ENCODE measurements around the gene MAST3. TPM values are rescaled to one million over a fixed set of nuclear protein-coding genes. Genes with fewer than 3 reads are reported as not detected.

Gene MAST3
- total RNA-seq, 1 donor from 2014 or later: 48.6 TPM

- intact Hi-C loops (cut with micrococcal nuclease): no loop called here
- no peak for TF ChIP-seq CTCF (IDR thresholded peaks at IDR 0.05)
- Mint-ChIP-seq H3K9me3 (no peaks in the 10 kb centered on the region), H3K4me3 (no peak overlapping the region), H3K27ac (no peak overlapping the region), H3K36me3 (ENCODE audit: low read depth) (peaks cover 81% of the 10 kb centered on the region), H3K4me1 (no peaks in the 10 kb centered on the region), H3K27me3 (no peaks in the 10 kb centered on the region)
- CTCF ChIA-PET: no interaction called here
- POLR2A ChIA-PET: interaction anchor here (0.6 to 1.1 kb wide), 2 partner anchors 22 to 25 kb away, joined by 3 read pairs; no protein-coding TSS in a partner anchor
- DNase-seq (no peak), ATAC-seq (ENCODE audit: low read depth) (no peak)
Observed at GRCh38 chr19:18143902-18144301, 46.3 kb downstream of the MAST3 start.

GRCh38 chr19:18144361-18144760 is 46.8 kb downstream of the MAST3 start:
- intact Hi-C loops (cut with micrococcal nuclease): no loop called here
- TF ChIP-seq CTCF (IDR thresholded peaks at IDR 0.05): no peak
- no peak for DNase-seq
- Mint-ChIP-seq H3K4me3 (no peak overlapping the region), H3K9me3 (no peaks in the 10 kb centered on the region), H3K27me3 (no peaks in the 10 kb centered on the region), H3K36me3 (ENCODE audit: low read depth) (peaks cover 81% of the 10 kb centered on the region), H3K27ac (no peak overlapping the region), H3K4me1 (no peaks in the 10 kb centered on the region)
- no peak for ATAC-seq (ENCODE audit: low read depth)
- ChIA-PET CTCF (no interaction called here), POLR2A (interaction anchor here (0.6 kb wide), 1 partner anchor 91 kb away, joined by 8 read pairs; no protein-coding TSS in a partner anchor)

- TF ChIP-seq CTCF (IDR thresholded peaks at IDR 0.05): no peak
- Mint-ChIP-seq H3K4me3 (no peak overlapping the region), H3K4me1 (no peaks in the 10 kb centered on the region), H3K27me3 (no peaks in the 10 kb centered on the region), H3K27ac (no peak overlapping the region), H3K36me3 (ENCODE audit: low read depth) (peaks cover 80% of the 10 kb centered on the region), H3K9me3 (no peaks in the 10 kb centered on the region)
- no peak for ATAC-seq (ENCODE audit: low read depth)
- POLR2A ChIA-PET: interaction anchor here (0.6 to 0.7 kb wide), 2 partner anchors 92 to 346 kb away, joined by 3 to 8 read pairs; no protein-coding TSS in a partner anchor
- DNase-seq: no peak
- intact Hi-C loops (cut with micrococcal nuclease): no loop called here
- CTCF ChIA-PET: interaction anchor here (1.4 kb wide), 1 partner anchor 207 kb away, joined by 3 read pairs; no protein-coding TSS in a partner anchor
Observed at GRCh38 chr19:18144906-18145305, 47.3 kb downstream of the MAST3 start.

GRCh38 chr19:18145391-18145999 is 47.9 kb downstream of the MAST3 start:
- no peak for TF ChIP-seq CTCF (IDR thresholded peaks at IDR 0.05)
- no peak for DNase-seq
- CTCF ChIA-PET: interaction anchor here (1.4 kb wide), 1 partner anchor 207 kb away, joined by 3 read pairs; no protein-coding TSS in a partner anchor
- no peak for ATAC-seq (ENCODE audit: low read depth)
- Mint-ChIP-seq H3K27me3 (no peaks in the 10 kb centered on the region), H3K27ac (no peak overlapping the region), H3K4me1 (no peaks in the 10 kb centered on the region), H3K36me3 (ENCODE audit: low read depth) (peaks cover 78% of the 10 kb centered on the region), H3K4me3 (no peak overlapping the region), H3K9me3 (no peaks in the 10 kb centered on the region)
- intact Hi-C loops (cut with micrococcal nuclease): no loop called here
- POLR2A ChIA-PET: interaction anchor here (0.7 kb wide), 1 partner anchor 347 kb away, joined by 3 read pairs; no protein-coding TSS in a partner anchor

GRCh38 chr19:18147396-18147795 is 49.8 kb downstream of the MAST3 start:
- ATAC-seq (ENCODE audit: low read depth) (no peak), DNase-seq (no peak)
- ChIA-PET POLR2A (no interaction called here), CTCF (no interaction called here)
- no peak for TF ChIP-seq CTCF (IDR thresholded peaks at IDR 0.05)
- H3K36me3 Mint-ChIP-seq (ENCODE audit: low read depth): peaks cover 70% of the 10 kb centered on the region
- H3K9me3 Mint-ChIP-seq: no peaks in the 10 kb centered on the region
- no peaks in the 10 kb centered on the region for H3K27me3 Mint-ChIP-seq
- intact Hi-C loops (cut with micrococcal nuclease): no loop called here
- H3K27ac Mint-ChIP-seq: no peak overlapping the region
- peaks cover 9% of the 10 kb centered on the region for H3K4me1 Mint-ChIP-seq
- no peak overlapping the region for H3K4me3 Mint-ChIP-seq

All from activated B cell treated with CpG ODN at 0.5 μM for 24 hours (primary cell).